ENCODE results near the gene DUS3L. TPM values are rescaled to one million over a fixed set of nuclear protein-coding genes. Genes with fewer than 3 reads are reported as not detected.

Gene DUS3L
- total RNA-seq, 1 experiment from 2014 or later, result 67.0 TPM

DNA sequence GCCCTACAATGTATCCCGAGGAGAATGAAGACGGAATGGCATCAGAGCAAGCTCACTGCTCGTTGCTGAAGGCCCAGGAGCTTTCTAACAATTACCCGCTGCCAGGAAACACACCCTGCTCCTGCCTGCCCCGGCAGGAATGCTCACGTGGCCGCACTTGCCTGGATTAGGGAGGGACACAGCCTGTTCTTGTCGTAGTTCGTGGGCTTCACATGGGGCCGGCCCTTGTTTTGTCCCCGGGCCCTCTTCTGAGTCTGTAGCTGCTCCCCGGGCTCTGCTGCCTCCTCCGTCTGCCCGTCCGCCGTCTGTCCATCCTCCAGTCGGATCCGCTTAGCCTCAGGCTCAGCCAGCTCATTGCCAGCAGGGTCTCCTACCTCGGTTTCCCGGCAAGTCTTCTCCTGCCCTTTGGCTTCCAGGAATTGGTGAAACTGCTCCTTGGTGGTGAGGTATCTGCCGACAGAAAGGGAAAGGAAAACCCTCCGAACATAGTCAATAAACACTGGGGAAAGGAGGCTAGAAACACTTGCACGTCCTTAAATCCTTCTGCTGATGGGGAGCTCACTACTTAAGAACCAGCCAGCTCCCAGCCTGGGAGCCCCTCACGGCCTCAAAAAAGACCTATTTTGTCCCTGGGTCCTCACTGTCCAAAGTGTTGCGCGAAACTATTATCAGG, 941 bp downstream of the DUS3L start:
- H3K27ac Mint-ChIP-seq, result peak overlapping the region; percentile 77 to 100 (median 80); a peak in 2 of 7 replicates

More for the DNA sequence above, 941 bp downstream of the DUS3L start:
- Histone ChIP-seq H4K91ac (ENCODE audit: insufficient read length, low read depth, low read length) (no peak overlapping the region), H2BK15ac (ENCODE audit: low read depth, low read length) (no peak overlapping the region), H3K4me1 (ENCODE audit: insufficient read depth, low read length) (no peaks in the 10 kb centered on the region), H3K23me2 (ENCODE audit: insufficient read length, low read depth, low read length, poor library complexity, severe bottlenecking) (no peaks in the 10 kb centered on the region), H3K79me2 (ENCODE audit: insufficient read depth, low read length) (no peaks in the 10 kb centered on the region), H3K9ac (ENCODE audit: extremely low read depth, insufficient read length, low read length) (no peak overlapping the region), H3K14ac (ENCODE audit: insufficient read depth, low read length) (no peak overlapping the region), H2AFZ (ENCODE audit: low read length) (no peak overlapping the region), H3K27ac (ENCODE audit: insufficient read length, low read depth, low read length) (no peak overlapping the region), H2BK20ac (ENCODE audit: low read depth, low read length, poor library complexity, severe bottlenecking) (no peak overlapping the region), H3T11ph (ENCODE audit: low read length) (no peak overlapping the region), H3K27me3 (ENCODE audit: insufficient read depth, low read length) (no peaks in the 10 kb centered on the region), H3K4me2 (ENCODE audit: insufficient read depth, insufficient read length, low read length) (peak overlapping the region; percentile 28), H3K9me3 (ENCODE audit: control insufficient read depth, low read depth, low read length) (no peaks in the 10 kb centered on the region), H3K18ac (ENCODE audit: insufficient read length, low read depth, low read length) (no peak overlapping the region), H3K4ac (ENCODE audit: low read depth, low read length) (no peak overlapping the region), H4K5ac (ENCODE audit: insufficient read length, low read depth, low read length) (no peak overlapping the region), H2BK5ac (ENCODE audit: insufficient read length, low read length) (no peak overlapping the region), H2BK120ac (ENCODE audit: low read depth, low read length, poor library complexity, severe bottlenecking) (no peak overlapping the region), H3K56ac (ENCODE audit: insufficient read length, low read depth, low read length) (no peak overlapping the region), H3K23ac (ENCODE audit: insufficient read length, low read depth, low read length) (no peak overlapping the region), H4K8ac (replicated peaks; ENCODE audit: insufficient read length, low read depth, low read length) (no peak overlapping the region), H3K79me1 (ENCODE audit: insufficient read depth, low read depth, low read length, poor library complexity, severe bottlenecking) (no peaks in the 10 kb centered on the region), H2AK5ac (ENCODE audit: insufficient read length, low read length) (no peak overlapping the region), H4K20me1 (ENCODE audit: control insufficient read depth, insufficient read depth, insufficient read length) (no peaks in the 10 kb centered on the region), H2BK12ac (ENCODE audit: insufficient read length, low read depth, low read length) (no peak overlapping the region)
- no peaks in the 10 kb centered on the region; a peak in 2 of 5 replicates for H3K9me3 Mint-ChIP-seq
- WGBS (ENCODE audit: extremely low coverage, insufficient read length, low lambda C conversion rate), result no CpG with 5 or more reads among the region's 26 CpGs
- TF ChIP-seq, protein P1, sequence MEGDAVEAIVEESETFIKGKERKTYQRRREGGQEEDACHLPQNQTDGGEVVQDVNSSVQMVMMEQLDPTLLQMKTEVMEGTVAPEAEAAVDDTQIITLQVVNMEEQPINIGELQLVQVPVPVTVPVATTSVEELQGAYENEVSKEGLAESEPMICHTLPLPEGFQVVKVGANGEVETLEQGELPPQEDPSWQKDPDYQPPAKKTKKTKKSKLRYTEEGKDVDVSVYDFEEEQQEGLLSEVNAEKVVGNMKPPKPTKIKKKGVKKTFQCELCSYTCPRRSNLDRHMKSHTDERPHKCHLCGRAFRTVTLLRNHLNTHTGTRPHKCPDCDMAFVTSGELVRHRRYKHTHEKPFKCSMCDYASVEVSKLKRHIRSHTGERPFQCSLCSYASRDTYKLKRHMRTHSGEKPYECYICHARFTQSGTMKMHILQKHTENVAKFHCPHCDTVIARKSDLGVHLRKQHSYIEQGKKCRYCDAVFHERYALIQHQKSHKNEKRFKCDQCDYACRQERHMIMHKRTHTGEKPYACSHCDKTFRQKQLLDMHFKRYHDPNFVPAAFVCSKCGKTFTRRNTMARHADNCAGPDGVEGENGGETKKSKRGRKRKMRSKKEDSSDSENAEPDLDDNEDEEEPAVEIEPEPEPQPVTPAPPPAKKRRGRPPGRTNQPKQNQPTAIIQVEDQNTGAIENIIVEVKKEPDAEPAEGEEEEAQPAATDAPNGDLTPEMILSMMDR (conservative IDR thresholded peaks at IDR 0.05), result no peak
- H3K4me3 Mint-ChIP-seq, result peak overlapping the region; percentile 100
- H3K27me3 Mint-ChIP-seq (ENCODE audit: low read depth), result no peaks in the 10 kb centered on the region; the same call in none of the 2 replicates
- peaks cover 23 to 45% (median 38%) of the 10 kb centered on the region in 3 experiments for H3K36me3 Mint-ChIP-seq (ENCODE audit: insufficient read depth in 1 of 3, low read depth in 3 of 3)
- H3K4me1 Mint-ChIP-seq, result peaks cover 0 to 8% of the 10 kb centered on the region in 2 experiments; a peak in 3 of 4 replicates
- no peak for DNase-seq
